HEK293 (cell line): Measurements from ENCODE around the gene TMEM222.

Source experiments
- ATF2 ChIP-seq: fragments of 450-650 bp; formaldehyde crosslinking; IDR thresholded peaks from 2 replicates; pipeline ENCODE4 v1.5.1; 2016; ENCODE audit warnings: missing biosample characterization, missing genetic modification characterization, low read depth
- HOXA7 ChIP-seq: sonication (generic); formaldehyde crosslinking; IDR thresholded peaks from 2 replicates; pipeline ENCODE4 v1.8.1; 2022; ENCODE audit warnings: missing genetic modification reagents, borderline replicate concordance
- HOXD13 ChIP-seq: sonication (generic); formaldehyde crosslinking; IDR thresholded peaks from 2 replicates; pipeline ENCODE4 v1.8.0; 2022; ENCODE audit warnings: missing genetic modification reagents, borderline replicate concordance
- MYNN ChIP-seq: fragments of 450-650 bp; formaldehyde crosslinking; IDR thresholded peaks from 2 replicates; pipeline ENCODE4 v1.5.1; 2016; ENCODE audit warnings: missing biosample characterization, missing genetic modification characterization, borderline replicate concordance
- SALL2 ChIP-seq: fragments of 450-650 bp; formaldehyde crosslinking; IDR thresholded peaks from 2 replicates; pipeline ENCODE4 v1.5.0; 2017; ENCODE audit warnings: missing biosample characterization, mild to moderate bottlenecking, missing genetic modification characterization, borderline replicate concordance
- SP2 ChIP-seq: fragments of 450-650 bp; formaldehyde crosslinking; IDR thresholded peaks from 2 replicates; pipeline ENCODE4 v1.5.1; 2016; ENCODE audit warnings: missing biosample characterization, missing genetic modification characterization
- TSHZ1 ChIP-seq: fragments of 450-650 bp; formaldehyde crosslinking; IDR thresholded peaks from 2 replicates; pipeline ENCODE4 v1.5.1; 2016; ENCODE audit warnings: missing biosample characterization, missing genetic modification characterization, borderline replicate concordance
- YY1 ChIP-seq: fragments of 450-650 bp; formaldehyde crosslinking; IDR thresholded peaks from 2 replicates; pipeline ENCODE4 v1.5.1; 2018; ENCODE audit warnings: missing biosample characterization, missing genetic modification characterization
- ZNF133 ChIP-seq: fragments of 450-650 bp; formaldehyde crosslinking; IDR thresholded peaks from 2 replicates; pipeline ENCODE4 v1.5.1; 2016; ENCODE audit warnings: missing biosample characterization, missing genetic modification characterization
- ZNF221 ChIP-seq: fragments of 450-650 bp; formaldehyde crosslinking; IDR thresholded peaks from 2 replicates; pipeline ENCODE4 v1.5.1; 2017; ENCODE audit warnings: missing biosample characterization, missing genetic modification characterization, borderline replicate concordance
- ZNF24 ChIP-seq: fragments of 450-650 bp; formaldehyde crosslinking; IDR thresholded peaks from 2 replicates; pipeline ENCODE4 v1.5.1; 2016; ENCODE audit warnings: missing biosample characterization, missing genetic modification characterization
- ZNF768 ChIP-seq: fragments of 450-650 bp; formaldehyde crosslinking; IDR thresholded peaks from 2 replicates; pipeline ENCODE4 v1.5.1; 2018; ENCODE audit warnings: missing biosample characterization, mild to moderate bottlenecking, missing genetic modification characterization
- TF ChIP-seq, protein P1 (sequence below): fragments of 450-650 bp; formaldehyde crosslinking; IDR thresholded peaks from 2 replicates; pipeline ENCODE4 v1.5.1; 2016; ENCODE audit warnings: missing biosample characterization, missing genetic modification characterization
- TF ChIP-seq, protein P2 (sequence below): fragments of 450-650 bp; formaldehyde crosslinking; IDR thresholded peaks from 2 replicates; pipeline ENCODE4 v1.5.1; 2016; ENCODE audit warnings: missing biosample characterization, missing genetic modification characterization

DNA sequence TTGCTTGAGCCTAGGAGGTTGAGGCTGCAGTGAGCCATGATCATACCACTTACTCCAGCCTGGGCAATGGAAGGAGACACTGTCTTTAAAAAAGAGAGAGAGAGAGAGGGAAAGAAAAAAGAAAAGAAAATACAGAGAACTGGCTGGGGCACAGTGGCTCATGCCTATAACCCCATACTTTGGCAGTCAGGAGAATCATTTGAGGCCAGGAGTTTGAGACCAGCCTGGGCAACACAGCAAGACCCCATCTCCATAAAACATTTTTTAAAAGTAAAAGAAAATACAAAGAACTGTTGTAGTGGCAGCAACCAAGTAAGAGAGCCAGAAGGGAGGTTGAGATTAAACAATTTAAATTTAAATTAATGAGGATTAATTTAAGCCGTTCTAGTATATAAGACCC is 47.8 kb upstream of the TMEM222 start:
- TF ChIP-seq, protein P1, sequence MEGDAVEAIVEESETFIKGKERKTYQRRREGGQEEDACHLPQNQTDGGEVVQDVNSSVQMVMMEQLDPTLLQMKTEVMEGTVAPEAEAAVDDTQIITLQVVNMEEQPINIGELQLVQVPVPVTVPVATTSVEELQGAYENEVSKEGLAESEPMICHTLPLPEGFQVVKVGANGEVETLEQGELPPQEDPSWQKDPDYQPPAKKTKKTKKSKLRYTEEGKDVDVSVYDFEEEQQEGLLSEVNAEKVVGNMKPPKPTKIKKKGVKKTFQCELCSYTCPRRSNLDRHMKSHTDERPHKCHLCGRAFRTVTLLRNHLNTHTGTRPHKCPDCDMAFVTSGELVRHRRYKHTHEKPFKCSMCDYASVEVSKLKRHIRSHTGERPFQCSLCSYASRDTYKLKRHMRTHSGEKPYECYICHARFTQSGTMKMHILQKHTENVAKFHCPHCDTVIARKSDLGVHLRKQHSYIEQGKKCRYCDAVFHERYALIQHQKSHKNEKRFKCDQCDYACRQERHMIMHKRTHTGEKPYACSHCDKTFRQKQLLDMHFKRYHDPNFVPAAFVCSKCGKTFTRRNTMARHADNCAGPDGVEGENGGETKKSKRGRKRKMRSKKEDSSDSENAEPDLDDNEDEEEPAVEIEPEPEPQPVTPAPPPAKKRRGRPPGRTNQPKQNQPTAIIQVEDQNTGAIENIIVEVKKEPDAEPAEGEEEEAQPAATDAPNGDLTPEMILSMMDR (tag by site-specific recombination) = no peak
- no peak for TF ChIP-seq MYNN (tag by site-specific recombination)
- TF ChIP-seq ZNF24 (tag by site-specific recombination) = no peak
- no peak for TF ChIP-seq ATF2 (tag by site-specific recombination)
- TF ChIP-seq ZNF221 = no peak
- no peak for TF ChIP-seq ZNF133 (tag by site-specific recombination)
- no peak for TF ChIP-seq SP2 (tag by site-specific recombination)
- no peak for TF ChIP-seq YY1
- TF ChIP-seq HOXD13 (CRISPR knock-in tag) = no peak
- no peak for TF ChIP-seq ZNF768 (tag by site-specific recombination)
- TF ChIP-seq TSHZ1 (tag by site-specific recombination) = no peak
- no peak for TF ChIP-seq HOXA7 (CRISPR knock-in tag)
- TF ChIP-seq, protein P2, sequence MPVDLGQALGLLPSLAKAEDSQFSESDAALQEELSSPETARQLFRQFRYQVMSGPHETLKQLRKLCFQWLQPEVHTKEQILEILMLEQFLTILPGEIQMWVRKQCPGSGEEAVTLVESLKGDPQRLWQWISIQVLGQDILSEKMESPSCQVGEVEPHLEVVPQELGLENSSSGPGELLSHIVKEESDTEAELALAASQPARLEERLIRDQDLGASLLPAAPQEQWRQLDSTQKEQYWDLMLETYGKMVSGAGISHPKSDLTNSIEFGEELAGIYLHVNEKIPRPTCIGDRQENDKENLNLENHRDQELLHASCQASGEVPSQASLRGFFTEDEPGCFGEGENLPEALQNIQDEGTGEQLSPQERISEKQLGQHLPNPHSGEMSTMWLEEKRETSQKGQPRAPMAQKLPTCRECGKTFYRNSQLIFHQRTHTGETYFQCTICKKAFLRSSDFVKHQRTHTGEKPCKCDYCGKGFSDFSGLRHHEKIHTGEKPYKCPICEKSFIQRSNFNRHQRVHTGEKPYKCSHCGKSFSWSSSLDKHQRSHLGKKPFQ (tag by site-specific recombination) = no peak
- no peak for TF ChIP-seq SALL2 (tag by site-specific recombination)
